Right cardiac atrium (tissue), 5 donors: ENCODE measurements around the gene LRBA. TPM values are rescaled to one million over a fixed set of nuclear protein-coding genes. Genes with fewer than 3 reads are reported as not detected.
A peak's percentile ranks its signal among the peaks of the same experiment; 100 is the strongest.

Source experiments
- ATAC-seq, 2 donors: fragments of 200-7000 bp; cut with Tn5 transposase; one replicate each; pipeline versions ENCODE4 v1.8.0 to v1.9.1; 2020; ENCODE audit warnings: moderate library complexity in 2 of 2, mild to moderate bottlenecking in 1 of 2
- DNase-seq, 3 donors: peaks; one replicate each; pipeline ENCODE4 v3.0.0-alpha.2; 2020
- H3K27ac ChIP-seq: one replicate; pipeline ENCODE4 v1.5.1; 2013; ENCODE audit warnings: mild to moderate bottlenecking, low read length, control low read depth, moderate library complexity
- H3K27me3 ChIP-seq: one replicate; pipeline ENCODE4 v1.6.1; 2013; ENCODE audit not compliant: control insufficient read depth, insufficient read depth
- H3K4me1 ChIP-seq: one replicate; pipeline ENCODE4 v1.6.1; 2013; ENCODE audit warnings: low read length; ENCODE audit not compliant: control insufficient read depth, insufficient read depth
- H3K4me3 ChIP-seq: one replicate; pipeline ENCODE4 v1.5.1; 2013; ENCODE audit warnings: low read length, control low read depth
- H3K9me3 ChIP-seq: one replicate; pipeline ENCODE4 v1.6.1; 2013; ENCODE audit warnings: low read length; ENCODE audit not compliant: control insufficient read depth
- WGBS: extraction: QIAGEN DNeasy Blood & Tissue Kit; methylation state at CpG from one replicate; pipeline ENCODE4 v1.1.7; 2013; 5-methylcytosine and 5-hydroxymethylcytosine counted together
- intact Hi-C, 4 donors: fragments of 100-400 bp; cut with DNase I; formaldehyde crosslinking; loops; one replicate each; pipeline versions ENCODE4 v1.11.0 to v1.14.0; 2022 to 2023
- polyA plus RNA-seq: library from polyadenylated mRNA; stranded (reverse); fragments of 200-250 nt; gene quantifications from one replicate; pipeline ENCODE4 v1.2.3, GENCODE V29; 2013
- total RNA-seq, 4 donors: library from RNA; stranded (reverse); fragmentation: NEBNext Ultra II Directional; extraction: Animal tissue kit (Norgen Biotek cat#: 25700); gene quantifications; one replicate each; pipeline ENCODE4 v1.2.1, GENCODE V29; 2021
- donor health status: healthy with polysubstance abuse.
- donor health status: DM: no; HTN: yes; CAD: no.
- donor health status: DM: no; HTN: no; CAD: no.
- donor health status: DM: no; HTN: yes; CAD: no; lungs with severe emphysema.
- donor health status: DM: yes; HTN: yes; CAD: no.

LRBA gene
- total and polyA plus RNA-seq, 5 donors = 14.4 to 29.9 (median 23.4) TPM

DNA sequence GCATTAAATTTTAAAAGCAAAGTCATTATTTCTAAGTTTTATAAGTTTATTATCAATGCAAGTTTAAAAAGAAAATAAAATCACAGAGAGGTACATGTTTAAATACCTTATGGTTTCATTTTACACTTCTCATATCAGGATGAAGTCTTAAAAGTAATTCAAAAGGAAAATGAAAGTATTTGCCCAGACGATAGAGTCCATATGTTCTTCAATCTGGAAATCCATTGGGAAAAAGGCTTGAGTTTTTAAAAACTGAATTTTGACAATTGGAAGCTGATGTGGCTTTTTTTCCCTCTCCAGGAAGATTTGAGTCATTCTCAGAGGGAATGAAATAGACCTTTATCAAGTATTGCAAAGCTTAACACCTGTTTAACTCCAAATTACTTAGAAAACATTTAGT, 396.0 kb downstream of the LRBA start:
- DNase-seq (no peak), ATAC-seq (no peak)
- H3K27ac ChIP-seq = no peak overlapping the region
- intact Hi-C loops = no loop called here
- no peak overlapping the region for H3K4me3 ChIP-seq
- WGBS = 34% methylated on average over 1 of the region's 1 CpG
- H3K27me3 ChIP-seq = no peaks in the 10 kb centered on the region
- H3K9me3 ChIP-seq = no peaks in the 10 kb centered on the region
- no peaks in the 10 kb centered on the region for H3K4me1 ChIP-seq

- DNase-seq = no peak
Measured at GRCh38 chr4:150609131-150609530, 406.0 kb downstream of the LRBA start.

DNA sequence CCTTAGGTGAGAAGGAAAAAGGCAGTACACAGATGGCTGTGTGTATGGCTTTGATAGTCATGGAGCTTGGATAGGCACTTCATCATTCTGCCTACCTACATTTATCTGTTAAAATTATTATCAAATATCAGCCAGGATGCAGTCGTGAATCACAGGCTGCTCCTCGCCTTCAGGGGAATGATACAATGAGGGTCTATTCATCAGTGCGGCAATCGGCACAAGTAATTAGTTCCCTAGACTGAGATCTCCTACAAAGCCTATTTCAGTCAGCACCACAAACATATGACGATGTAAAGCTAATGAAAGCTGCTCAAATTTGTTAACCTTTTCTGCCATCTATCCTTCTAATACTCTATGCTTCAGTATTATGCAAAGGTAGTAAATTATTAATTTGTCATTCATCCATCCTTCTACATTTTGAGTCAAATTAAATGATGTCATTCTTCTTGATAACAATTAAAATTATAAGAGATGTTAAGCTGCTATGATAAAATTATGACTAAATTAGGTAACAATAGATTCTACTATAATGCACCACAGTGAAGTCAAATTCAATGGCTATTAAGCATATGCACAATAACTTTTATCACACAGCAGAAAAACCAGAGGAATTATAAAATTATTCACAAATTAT, 414.2 kb downstream of the LRBA start:
- Histone ChIP-seq H3K4me3 (no peak overlapping the region), H3K9me3 (no peaks in the 10 kb centered on the region), H3K4me1 (no peaks in the 10 kb centered on the region), H3K27ac (no peak overlapping the region), H3K27me3 (no peaks in the 10 kb centered on the region)
- DNase-seq (no peak), ATAC-seq (no peak)
- intact Hi-C loops = no loop called here
- 76% methylated on average over 5 of the region's 5 CpGs for WGBS

More at GRCh38 chr4:150609131-150609530, 406.0 kb downstream of the LRBA start:
- H3K4me1 ChIP-seq = no peaks in the 10 kb centered on the region
- no peak overlapping the region for H3K27ac ChIP-seq
- WGBS = 90% methylated on average over 3 of the region's 3 CpGs
- no peak overlapping the region for H3K4me3 ChIP-seq
- H3K27me3 ChIP-seq = no peaks in the 10 kb centered on the region
- intact Hi-C loops = no loop called here
- no peaks in the 10 kb centered on the region for H3K9me3 ChIP-seq
- no peak for ATAC-seq

DNA sequence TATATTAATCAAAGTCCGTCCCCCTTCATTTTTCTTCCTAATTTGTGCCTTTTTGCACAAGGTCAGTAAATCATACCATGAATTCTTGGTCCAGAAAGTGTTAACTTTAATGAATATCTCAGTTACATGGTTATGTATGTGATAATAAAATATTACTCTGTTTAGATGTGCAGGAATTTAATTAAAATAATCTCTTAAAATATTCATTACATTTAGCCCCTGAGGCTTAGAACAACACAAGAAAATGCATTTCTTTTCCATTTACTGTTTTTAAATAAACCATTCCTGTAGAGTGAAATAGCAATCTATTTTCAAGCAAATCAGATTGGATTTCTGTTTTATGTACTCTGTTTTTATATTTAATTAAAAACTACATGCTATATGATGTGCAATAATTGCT, 415.5 kb downstream of the LRBA start:
- Histone ChIP-seq H3K9me3 (no peaks in the 10 kb centered on the region), H3K27ac (no peak overlapping the region), H3K4me1 (no peaks in the 10 kb centered on the region), H3K27me3 (no peaks in the 10 kb centered on the region), H3K4me3 (no peak overlapping the region)
- ATAC-seq = no peak
- 93% methylated on average over 1 of the region's 1 CpG for WGBS
- intact Hi-C loops = no loop called here
- no peak for DNase-seq

DNA sequence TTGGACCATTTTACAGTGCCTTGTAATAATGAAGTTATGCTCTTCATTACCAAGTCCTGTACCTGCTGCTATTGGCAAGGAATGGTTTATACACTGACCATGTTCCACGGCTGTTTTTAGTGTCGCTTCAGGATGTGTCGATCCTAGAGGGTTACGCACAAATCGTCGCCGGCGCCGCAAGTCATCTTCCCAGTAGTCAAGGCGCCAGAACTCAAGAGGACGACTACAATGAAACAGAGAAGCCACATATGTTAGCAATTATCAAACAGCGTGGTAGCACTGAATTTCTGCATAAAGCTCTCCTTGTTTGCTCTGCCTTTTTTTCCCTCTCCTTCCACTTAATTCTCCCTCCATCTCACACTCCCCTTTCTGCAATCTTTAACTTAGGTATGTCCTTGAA, 416.2 kb downstream of the LRBA start:
- Histone ChIP-seq H3K4me1 (no peaks in the 10 kb centered on the region), H3K9me3 (no peaks in the 10 kb centered on the region), H3K27me3 (no peaks in the 10 kb centered on the region), H3K27ac (no peak overlapping the region), H3K4me3 (no peak overlapping the region)
- WGBS = 92% methylated on average over 12 of the region's 12 CpGs
- DNase-seq (no peak), ATAC-seq (no peak)
- intact Hi-C loops = no loop called here

DNA sequence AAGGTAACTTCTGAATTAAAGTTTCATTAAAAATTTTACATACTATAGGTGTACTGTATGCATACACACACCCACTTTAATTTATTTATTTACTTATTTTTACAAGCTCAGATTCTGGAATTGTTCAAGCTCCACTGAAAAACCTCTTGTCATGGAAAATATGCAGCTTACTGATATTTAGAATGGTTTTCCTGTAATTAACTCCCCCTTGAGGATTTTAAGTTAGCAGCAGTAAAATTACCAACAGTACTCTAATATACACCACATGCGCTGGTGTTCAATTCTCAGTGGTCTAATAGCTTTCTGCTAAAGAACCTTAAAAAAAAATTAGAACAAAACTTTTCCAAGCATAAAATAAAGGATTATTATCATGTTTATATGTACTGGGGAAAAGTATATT, 421.1 kb downstream of the LRBA start:
- H3K27ac ChIP-seq = no peak overlapping the region
- no peak for ATAC-seq
- H3K9me3 ChIP-seq = no peaks in the 10 kb centered on the region
- WGBS = 89% methylated on average over 1 of the region's 1 CpG
- H3K4me3 ChIP-seq = no peak overlapping the region
- intact Hi-C loops = no loop called here
- DNase-seq = no peak
- no peaks in the 10 kb centered on the region for H3K4me1 ChIP-seq
- no peaks in the 10 kb centered on the region for H3K27me3 ChIP-seq

- DNase-seq (no peak), ATAC-seq (no peak)
- no peaks in the 10 kb centered on the region for H3K4me1 ChIP-seq
- 93% methylated on average over 4 of the region's 4 CpGs for WGBS
- no peak overlapping the region for H3K4me3 ChIP-seq
- intact Hi-C loops = no loop called here
- no peaks in the 10 kb centered on the region for H3K9me3 ChIP-seq
- H3K27me3 ChIP-seq = no peaks in the 10 kb centered on the region
- H3K27ac ChIP-seq = no peak overlapping the region
Measured at GRCh38 chr4:150591904-150592303, 423.2 kb downstream of the LRBA start.

DNA sequence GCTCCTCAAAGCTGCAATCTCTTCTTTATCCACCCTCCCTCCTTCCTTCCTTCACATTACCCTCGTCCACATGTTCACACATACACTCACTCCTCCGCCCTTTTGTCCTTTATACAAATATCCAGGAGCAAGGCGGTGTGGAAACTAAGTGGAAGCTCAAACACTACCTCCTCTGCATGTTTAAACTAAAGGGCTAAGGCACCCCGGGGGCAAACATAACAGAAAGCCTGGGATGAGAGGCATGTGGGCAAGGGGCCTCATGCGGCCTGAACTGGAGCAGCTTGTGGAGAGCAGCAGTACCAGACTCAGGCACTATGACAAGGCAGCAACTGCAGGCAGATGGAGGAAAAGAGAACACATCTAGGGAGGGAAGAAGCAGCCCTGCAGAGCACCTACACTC, 423.7 kb downstream of the LRBA start:
- Histone ChIP-seq H3K4me1 (no peaks in the 10 kb centered on the region), H3K9me3 (no peaks in the 10 kb centered on the region), H3K27ac (no peak overlapping the region), H3K27me3 (no peaks in the 10 kb centered on the region), H3K4me3 (no peak overlapping the region)
- intact Hi-C loops = no loop called here
- ATAC-seq = no peak
- DNase-seq = peak in 1 of 3 donors; percentile 18
- WGBS = 80% methylated on average over 5 of the region's 5 CpGs

DNA sequence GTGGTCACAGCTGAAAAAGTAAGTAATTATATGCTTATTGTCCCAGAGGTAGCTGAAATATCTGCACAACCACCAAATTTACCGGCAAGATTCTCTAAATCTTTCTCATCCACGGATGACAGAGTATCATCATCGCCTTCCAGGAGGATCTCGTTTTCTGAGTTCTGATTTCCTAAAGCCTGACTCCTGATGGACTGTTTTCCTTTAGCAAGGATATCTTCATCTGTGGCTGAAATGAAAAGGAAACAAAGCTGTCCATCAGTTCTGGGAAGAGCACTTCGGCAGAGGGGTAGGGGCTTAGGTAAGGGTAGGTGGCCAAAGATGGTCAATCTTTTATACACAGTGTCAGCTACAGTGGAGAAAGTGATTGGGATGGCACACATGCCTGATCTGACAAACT, 424.5 kb downstream of the LRBA start:
- H3K4me1 ChIP-seq = no peaks in the 10 kb centered on the region
- no peaks in the 10 kb centered on the region for H3K27me3 ChIP-seq
- DNase-seq (no peak), ATAC-seq (no peak)
- H3K27ac ChIP-seq = no peak overlapping the region
- no peak overlapping the region for H3K4me3 ChIP-seq
- H3K9me3 ChIP-seq = no peaks in the 10 kb centered on the region
- intact Hi-C loops = no loop called here
- 93% methylated on average over 5 of the region's 5 CpGs for WGBS

GRCh38 chr4:150589157-150589556, 425.9 kb downstream of the LRBA start:
- H3K4me1 ChIP-seq = no peaks in the 10 kb centered on the region
- no peaks in the 10 kb centered on the region for H3K27me3 ChIP-seq
- intact Hi-C loops = no loop called here
- WGBS = 92% methylated on average over 2 of the region's 2 CpGs
- H3K27ac ChIP-seq = no peak overlapping the region
- no peaks in the 10 kb centered on the region for H3K9me3 ChIP-seq
- no peak overlapping the region for H3K4me3 ChIP-seq
- DNase-seq (no peak), ATAC-seq (no peak)

DNA sequence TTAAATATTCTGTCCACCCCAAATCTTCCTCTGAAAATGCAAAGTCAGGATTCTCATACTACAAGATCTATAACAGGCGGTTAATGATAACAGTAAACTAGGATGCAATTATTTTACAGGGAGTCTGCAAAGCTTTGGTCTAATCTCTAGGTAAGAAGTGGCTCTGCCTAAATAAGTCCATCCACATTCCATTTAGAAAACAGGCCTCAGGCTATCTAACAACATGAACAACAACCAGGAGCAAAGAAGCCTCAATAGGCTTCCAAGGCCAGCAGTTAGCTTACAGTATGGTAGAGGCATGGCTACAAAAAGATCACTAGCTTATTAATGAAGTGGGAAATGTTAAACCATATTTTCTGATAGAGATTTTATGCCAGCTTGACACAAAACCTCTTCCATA, 426.8 kb downstream of the LRBA start:
- intact Hi-C loops = no loop called here
- no peak overlapping the region for H3K27ac ChIP-seq
- DNase-seq (no peak), ATAC-seq (no peak)
- no peak overlapping the region for H3K4me3 ChIP-seq
- no peaks in the 10 kb centered on the region for H3K27me3 ChIP-seq
- 98% methylated on average over 1 of the region's 1 CpG for WGBS
- H3K9me3 ChIP-seq = no peaks in the 10 kb centered on the region
- no peaks in the 10 kb centered on the region for H3K4me1 ChIP-seq

- DNase-seq (no peak), ATAC-seq (no peak)
- no peak overlapping the region for H3K4me3 ChIP-seq
- H3K27me3 ChIP-seq = no peaks in the 10 kb centered on the region
- no peaks in the 10 kb centered on the region for H3K4me1 ChIP-seq
- H3K27ac ChIP-seq = no peak overlapping the region
- intact Hi-C loops = no loop called here
- no peaks in the 10 kb centered on the region for H3K9me3 ChIP-seq
Measured at GRCh38 chr4:150586162-150586810, 428.8 kb downstream of the LRBA start.
